Measurements from ENCODE around the gene DCHS1.

DNA sequence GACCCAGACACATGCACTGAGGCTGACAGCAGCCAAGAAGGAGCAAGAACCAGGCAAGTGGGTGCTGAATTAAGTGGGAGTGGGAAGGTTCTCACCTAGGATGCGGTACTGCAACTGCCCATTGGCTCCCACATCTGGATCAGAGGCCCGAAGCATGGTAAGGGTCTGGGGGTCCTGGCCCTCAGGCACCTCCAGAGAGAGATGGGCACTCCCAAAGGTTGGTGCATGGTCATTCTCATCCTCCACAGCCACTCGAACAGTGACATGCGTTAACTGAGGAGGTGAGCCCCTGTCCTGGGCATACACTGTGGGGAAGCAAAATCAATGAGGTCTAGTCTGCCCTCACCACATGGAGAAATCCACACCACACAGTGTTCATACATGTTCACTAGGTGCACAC lies 27.1 kb downstream of the DCHS1 start:
- TF ChIP-seq ETV6 (CRISPR knock-in tag; IDR thresholded peaks at IDR 0.05) (no peak), ZNF532 (CRISPR knock-in tag; IDR thresholded peaks at IDR 0.05; ENCODE audit: borderline replicate concordance) (no peak)
- TF ChIP-seq, protein P1, sequence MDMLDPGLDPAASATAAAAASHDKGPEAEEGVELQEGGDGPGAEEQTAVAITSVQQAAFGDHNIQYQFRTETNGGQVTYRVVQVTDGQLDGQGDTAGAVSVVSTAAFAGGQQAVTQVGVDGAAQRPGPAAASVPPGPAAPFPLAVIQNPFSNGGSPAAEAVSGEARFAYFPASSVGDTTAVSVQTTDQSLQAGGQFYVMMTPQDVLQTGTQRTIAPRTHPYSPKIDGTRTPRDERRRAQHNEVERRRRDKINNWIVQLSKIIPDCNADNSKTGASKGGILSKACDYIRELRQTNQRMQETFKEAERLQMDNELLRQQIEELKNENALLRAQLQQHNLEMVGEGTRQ (CRISPR knock-in tag; IDR thresholded peaks at IDR 0.05), result no peak
- TF ChIP-seq, protein P2, sequence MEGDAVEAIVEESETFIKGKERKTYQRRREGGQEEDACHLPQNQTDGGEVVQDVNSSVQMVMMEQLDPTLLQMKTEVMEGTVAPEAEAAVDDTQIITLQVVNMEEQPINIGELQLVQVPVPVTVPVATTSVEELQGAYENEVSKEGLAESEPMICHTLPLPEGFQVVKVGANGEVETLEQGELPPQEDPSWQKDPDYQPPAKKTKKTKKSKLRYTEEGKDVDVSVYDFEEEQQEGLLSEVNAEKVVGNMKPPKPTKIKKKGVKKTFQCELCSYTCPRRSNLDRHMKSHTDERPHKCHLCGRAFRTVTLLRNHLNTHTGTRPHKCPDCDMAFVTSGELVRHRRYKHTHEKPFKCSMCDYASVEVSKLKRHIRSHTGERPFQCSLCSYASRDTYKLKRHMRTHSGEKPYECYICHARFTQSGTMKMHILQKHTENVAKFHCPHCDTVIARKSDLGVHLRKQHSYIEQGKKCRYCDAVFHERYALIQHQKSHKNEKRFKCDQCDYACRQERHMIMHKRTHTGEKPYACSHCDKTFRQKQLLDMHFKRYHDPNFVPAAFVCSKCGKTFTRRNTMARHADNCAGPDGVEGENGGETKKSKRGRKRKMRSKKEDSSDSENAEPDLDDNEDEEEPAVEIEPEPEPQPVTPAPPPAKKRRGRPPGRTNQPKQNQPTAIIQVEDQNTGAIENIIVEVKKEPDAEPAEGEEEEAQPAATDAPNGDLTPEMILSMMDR (IDR thresholded peaks at IDR 0.05), result no peak
- TF ChIP-seq, protein P3, sequence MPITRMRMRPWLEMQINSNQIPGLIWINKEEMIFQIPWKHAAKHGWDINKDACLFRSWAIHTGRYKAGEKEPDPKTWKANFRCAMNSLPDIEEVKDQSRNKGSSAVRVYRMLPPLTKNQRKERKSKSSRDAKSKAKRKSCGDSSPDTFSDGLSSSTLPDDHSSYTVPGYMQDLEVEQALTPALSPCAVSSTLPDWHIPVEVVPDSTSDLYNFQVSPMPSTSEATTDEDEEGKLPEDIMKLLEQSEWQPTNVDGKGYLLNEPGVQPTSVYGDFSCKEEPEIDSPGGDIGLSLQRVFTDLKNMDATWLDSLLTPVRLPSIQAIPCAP (CRISPR knock-in tag; IDR thresholded peaks at IDR 0.05), result no peak
- TF ChIP-seq, protein P4, sequence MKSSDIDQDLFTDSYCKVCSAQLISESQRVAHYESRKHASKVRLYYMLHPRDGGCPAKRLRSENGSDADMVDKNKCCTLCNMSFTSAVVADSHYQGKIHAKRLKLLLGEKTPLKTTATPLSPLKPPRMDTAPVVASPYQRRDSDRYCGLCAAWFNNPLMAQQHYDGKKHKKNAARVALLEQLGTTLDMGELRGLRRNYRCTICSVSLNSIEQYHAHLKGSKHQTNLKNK (CRISPR knock-in tag; IDR thresholded peaks at IDR 0.05), result no peak
- TF ChIP-seq, protein P5, sequence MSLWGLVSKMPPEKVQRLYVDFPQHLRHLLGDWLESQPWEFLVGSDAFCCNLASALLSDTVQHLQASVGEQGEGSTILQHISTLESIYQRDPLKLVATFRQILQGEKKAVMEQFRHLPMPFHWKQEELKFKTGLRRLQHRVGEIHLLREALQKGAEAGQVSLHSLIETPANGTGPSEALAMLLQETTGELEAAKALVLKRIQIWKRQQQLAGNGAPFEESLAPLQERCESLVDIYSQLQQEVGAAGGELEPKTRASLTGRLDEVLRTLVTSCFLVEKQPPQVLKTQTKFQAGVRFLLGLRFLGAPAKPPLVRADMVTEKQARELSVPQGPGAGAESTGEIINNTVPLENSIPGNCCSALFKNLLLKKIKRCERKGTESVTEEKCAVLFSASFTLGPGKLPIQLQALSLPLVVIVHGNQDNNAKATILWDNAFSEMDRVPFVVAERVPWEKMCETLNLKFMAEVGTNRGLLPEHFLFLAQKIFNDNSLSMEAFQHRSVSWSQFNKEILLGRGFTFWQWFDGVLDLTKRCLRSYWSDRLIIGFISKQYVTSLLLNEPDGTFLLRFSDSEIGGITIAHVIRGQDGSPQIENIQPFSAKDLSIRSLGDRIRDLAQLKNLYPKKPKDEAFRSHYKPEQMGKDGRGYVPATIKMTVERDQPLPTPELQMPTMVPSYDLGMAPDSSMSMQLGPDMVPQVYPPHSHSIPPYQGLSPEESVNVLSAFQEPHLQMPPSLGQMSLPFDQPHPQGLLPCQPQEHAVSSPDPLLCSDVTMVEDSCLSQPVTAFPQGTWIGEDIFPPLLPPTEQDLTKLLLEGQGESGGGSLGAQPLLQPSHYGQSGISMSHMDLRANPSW (CRISPR knock-in tag; conservative IDR thresholded peaks at IDR 0.05; ENCODE audit: low read depth), result no peak
